DLD1 (cell line): ENCODE measurements around the gene DAAM2.

Experiments used
- in situ Hi-C: cut with HindIII; loops from 2 replicates; pipeline ENCODE4 v1.10.0; 2017; ENCODE audit warnings: low sequenced_read_pairs

The DAAM2 gene

DNA sequence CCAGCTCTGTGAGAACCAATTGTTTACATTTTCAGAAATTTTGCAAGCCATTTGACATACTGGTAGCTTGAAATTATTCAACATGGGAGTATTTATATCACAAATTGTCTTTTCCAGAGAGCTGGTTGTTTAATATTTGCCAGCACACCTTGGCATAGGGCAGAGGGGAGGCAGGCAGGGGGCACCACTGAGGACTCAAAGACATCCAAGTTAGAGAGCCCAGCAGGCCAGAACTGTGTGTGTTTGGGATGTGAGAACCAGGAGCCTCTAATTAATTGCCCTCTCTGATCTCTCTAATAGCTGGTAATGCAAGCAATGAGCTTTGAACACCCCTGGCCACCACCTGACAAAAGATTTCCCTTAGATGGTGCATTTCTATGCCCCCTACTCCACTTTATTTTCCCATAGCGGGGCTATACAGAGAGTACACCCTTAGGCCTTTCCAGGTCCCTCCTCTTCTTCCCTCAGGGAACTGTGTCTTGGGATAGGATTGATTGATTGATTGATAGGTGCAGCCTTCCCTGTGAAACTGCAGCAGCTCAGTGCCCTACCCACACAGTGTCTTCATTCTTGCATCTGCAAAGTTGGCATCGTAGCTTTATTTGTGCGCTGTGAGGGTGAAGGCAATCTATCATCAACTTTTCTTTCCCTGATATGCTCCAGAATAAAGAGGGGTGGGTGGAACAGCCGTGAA is 112.9 kb downstream of the DAAM2 start:
- in situ Hi-C loops: no loop called here

DNA sequence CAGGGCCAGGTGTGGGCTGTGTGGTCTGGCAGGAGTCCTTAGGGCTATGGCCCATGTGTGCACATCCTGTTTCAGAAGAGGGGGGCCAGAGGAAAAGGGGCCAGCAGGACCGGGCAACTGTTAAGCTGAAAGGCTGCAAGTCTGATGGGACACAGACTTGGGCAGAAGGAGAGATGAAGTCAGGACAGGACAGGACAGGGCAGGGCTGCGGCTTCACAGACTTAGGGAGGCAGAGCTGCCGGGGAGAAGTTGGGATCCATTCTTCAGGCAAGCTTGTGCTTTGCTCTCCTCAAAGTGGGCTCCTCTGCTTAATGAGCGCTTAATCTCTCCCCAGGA is 113.4 kb downstream of the DAAM2 start:
- in situ Hi-C loops: no loop called here

DNA sequence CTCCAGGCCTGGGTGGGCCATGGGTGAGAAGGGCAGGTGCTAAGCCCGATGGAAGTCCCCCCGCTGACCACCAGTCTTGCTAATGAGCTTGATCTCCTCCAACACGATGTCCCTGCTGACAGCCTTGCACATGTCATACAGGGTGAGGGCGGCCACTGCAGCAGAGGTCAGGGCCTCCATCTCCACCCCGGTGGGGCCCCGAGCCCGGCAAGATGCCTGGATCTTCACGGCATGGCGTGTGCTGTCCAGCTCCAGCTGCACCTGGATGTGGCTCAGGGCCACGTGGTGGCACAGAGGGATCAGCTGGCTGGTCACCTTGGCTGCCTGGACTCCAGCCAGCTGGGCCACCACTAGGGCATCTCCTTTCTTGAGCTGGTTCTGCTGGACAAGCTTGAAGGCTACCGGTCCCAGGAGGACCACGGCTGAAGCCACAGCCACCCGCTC is 114.2 kb downstream of the DAAM2 start:
- in situ Hi-C loops: no loop called here

DNA sequence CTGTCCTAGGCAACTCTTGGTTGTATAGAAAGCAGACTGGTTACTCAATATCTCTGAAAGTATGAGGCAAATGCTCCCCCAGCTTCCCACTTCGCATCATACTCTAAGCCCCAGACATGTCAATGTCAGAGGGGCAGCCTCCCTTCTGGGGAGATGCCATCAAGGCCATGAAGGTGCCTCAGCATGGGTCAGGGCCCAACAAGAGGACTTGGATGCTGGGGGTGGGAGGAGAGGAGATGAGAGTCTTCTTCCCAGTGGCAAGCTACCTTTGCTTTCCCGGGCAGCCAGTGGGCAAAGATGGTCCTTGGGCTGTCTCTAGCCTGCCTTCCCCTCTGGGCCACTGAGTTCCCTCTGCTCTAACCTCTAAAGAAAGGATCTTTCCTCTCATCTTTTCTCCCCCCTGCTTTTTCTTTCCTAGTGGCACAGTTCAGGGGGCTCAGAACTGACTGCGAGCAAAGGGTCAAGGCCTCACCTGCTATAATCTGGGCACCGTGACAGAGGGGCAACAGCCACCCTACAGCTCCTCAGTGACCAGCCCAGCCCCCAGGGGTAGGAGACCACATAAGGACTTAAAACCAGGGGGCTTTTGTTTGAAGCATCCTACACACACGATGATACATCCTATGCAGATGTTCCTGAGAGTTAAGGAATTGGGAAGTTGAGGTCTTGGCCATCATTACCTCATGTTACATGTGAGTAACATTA is 115.8 kb downstream of the DAAM2 start:
- in situ Hi-C loops: no loop called here

DNA sequence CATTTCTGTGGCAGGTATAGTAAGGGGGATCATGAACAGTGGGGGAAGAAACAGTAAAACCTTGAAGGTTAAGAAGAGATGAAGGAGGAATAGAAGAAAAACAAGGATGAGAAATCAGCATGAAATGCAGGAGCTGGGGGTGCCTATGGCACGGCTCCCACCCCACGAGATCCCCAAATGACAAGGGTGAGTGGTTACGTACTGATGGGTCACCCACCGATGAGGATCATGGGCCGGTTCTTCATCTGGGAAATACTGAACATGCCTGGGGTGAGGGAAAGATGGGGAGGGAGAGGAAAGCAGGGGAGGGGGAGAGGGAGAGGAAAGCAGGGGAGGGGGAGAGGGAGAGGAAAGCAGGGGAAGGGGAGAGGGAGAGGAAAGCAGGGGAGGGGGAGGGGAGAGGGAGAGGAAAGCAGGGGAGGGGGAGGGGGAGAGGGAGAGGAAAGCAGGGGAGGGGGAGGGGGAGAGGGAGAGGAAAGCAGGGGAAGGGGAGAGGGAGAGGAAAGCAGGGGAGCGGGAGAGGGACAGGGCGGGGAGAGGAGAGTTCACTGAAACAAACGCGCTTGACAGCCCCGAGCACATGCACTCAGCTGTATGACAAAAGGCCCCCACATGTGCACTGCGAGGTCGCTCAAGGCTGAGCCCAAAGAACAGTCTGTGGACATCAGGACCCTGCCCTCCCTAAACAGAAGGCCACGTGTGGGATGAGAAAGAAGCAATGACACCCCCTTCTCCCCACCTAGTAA is 116.8 kb downstream of the DAAM2 start:
- in situ Hi-C loops: no loop called here

DNA sequence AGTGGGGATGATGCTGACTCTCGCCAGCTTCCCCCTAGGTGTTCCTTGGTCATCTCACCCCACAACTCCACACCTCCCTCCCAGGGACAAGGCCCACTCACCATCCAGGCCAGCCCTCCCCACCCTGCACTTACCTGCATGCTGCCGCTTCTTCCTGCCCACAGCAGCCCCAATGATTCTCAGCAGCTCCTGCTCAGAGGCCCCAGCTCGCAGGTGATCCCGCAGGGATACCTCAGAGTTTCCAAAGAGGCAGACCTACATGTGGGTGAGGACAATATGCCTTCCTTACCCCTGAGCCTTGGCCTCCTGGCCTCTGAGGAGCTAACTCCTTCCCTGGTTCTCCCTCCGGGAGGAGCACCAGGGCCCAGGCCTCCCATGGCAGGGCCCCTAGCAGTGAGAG is 117.5 kb downstream of the DAAM2 start:
- in situ Hi-C loops: no loop called here

DNA sequence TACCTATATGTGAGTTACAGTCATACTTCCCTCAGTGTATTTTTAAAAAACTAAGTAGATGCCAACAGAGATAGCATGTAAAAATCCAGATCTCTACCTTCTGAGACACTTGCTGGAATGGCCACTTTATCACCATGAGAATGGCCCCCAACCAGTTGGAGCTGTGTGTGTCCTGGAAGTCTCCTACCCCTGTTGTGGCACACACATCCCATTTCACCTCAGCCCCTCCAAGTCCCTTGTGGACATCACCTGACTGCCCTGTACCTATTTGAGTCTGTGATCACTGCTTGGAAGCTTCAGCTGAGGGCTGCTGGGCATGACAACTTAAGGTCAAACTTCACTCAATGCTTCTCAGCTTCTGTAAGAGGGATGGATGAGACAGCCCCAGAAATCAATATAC is 118.0 kb downstream of the DAAM2 start:
- in situ Hi-C loops: no loop called here

DNA sequence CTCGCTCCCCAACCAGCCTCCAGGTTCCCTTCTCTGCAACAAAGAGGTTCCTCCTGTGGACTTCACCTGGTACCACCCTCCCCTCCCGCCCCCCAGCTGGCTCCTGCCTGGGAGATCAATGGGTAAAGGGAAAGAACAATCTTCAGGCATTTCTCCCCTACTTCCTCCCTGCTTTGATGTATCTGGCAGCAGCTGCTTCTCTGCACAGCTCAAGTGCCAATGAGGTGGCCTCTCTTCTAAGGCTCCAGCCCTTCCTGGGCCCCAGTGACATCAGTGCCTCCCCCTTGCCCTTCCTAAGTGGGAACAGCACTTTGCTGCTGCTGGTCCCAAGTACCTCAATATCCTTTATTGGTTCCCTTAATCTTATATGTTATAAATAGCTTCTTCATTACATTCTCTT is 118.6 kb downstream of the DAAM2 start:
- in situ Hi-C loops: no loop called here

DNA sequence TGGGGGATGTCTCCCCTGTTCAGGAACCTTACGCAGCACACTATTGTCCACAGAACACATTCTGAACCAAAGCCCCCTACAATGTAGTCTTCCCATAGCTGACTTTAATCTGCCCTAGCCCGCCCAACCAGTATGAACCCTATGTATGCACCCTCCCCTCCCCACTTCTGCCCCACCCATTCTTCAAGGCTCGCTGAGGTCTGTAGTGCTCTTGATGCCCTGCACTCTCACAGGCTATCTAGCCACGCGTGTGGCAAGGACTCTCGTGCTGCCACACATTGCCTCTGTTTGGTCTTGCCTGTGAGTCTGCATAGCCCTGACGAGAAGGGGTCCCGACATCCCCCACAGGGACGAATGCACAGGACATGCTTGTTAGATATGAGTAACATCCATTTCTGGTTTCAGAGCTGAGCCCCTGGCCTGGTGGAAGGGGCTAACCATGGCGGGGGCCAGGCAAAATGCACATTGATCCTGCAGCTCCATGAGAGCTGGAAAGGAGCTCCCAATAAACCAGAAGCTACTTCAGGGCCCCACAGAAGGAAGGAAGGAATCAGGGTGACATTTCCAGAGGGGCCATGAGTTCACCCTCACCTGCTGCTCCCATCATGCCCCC is 119.4 kb downstream of the DAAM2 start:
- in situ Hi-C loops: no loop called here

DNA sequence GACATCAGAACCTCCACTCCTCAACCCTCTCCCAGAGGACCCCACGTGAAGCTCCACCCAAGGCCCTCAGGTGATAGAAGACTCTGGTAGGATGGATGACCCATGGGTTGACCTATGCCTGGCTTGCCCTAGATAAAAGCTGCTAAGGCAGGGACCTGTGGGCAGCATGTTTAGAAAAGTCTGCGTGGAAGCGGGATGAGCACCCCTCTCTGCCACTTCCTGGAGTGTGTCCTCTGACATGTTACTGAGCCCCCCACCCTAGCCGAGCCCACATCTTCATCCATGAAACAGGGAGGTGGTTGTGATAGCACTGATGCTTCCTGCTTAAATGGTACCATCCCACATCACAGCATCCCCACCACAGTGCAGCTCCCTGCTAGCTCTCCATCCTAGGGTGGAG is 120.3 kb downstream of the DAAM2 start:
- in situ Hi-C loops: no loop called here

DNA sequence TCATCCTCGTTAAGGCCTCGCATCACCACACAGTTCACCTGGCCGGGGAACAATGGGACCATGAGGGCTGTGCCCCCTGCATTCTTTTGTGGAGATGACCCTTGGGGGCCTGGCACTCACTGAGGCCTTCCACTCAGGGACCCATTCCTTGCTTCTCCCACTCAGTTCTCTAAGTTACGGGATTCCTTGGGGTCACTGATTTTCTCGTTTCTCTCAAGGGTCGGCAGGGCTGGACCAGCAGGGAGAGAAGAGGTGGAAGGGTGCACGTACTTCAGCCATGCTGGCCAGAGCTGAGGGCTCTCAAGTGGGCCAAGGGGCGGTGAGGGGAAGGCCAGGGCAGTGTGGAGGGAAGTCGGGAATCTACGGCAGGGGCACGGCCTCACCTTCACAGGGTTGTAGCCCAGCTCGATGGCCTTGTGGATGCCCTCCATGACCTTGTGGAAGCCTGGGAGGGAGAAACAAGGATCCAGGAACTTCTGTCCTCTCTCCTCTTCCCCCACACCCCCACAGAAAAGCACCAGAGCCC is 121.3 kb downstream of the DAAM2 start:
- in situ Hi-C loops: no loop called here

DNA sequence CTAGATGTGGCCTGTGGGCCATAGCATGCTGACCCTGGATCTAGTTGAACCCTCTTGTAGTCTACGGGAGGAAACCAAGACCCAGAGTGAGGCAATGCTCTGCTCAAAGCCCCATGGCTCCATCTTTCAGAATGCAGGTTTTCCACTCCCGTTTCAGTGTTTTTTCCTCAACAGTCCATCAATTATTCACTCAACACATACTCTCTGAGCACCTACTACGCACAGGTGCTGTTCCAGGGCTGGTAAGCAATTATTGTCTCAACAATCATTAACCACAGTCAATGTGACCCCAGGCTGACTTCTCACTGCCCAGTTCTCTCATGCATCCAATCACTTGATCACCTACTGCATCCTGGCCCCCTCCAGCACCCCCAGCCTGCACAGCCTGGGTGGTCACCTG is 122.1 kb downstream of the DAAM2 start:
- in situ Hi-C loops: no loop called here

DNA sequence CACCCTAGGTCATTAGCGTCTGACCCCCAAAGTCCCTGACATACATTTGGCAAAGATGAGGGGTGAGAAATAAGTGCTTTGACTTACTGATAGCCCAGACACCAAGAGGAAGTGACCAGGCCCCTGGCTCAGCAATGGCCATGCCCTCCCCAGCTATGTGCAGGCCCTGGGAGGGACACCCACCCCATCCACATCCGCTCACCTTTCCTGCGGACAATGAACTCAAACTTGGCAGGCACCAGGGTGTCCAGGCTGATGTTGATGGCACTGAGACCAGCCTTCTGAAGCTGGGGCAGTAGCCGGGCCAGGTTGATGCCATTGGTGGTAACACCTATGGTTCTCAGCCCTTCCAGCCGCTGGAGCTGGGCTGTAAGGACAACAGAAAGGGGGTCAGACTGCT is 123.7 kb downstream of the DAAM2 start:
- in situ Hi-C loops: no loop called here

DNA sequence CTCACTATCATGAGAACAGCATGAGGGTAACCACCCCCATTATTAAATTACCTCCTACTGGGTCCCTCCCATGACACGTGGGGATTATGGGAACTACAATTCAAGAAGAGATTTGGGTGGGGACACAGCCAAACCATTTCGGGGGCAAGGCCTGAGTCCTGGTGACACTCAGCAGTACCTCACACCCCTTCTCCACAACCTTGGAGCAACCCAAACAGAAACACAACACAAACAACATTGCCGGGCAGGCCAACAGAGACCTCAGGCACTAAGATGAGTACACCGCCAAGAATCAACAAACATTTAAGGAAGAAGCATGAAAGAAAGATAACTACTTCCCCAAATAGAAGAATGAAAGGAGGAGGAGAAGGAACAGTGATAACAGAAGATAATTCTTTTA is 125.2 kb downstream of the DAAM2 start:
- in situ Hi-C loops: no loop called here

DNA sequence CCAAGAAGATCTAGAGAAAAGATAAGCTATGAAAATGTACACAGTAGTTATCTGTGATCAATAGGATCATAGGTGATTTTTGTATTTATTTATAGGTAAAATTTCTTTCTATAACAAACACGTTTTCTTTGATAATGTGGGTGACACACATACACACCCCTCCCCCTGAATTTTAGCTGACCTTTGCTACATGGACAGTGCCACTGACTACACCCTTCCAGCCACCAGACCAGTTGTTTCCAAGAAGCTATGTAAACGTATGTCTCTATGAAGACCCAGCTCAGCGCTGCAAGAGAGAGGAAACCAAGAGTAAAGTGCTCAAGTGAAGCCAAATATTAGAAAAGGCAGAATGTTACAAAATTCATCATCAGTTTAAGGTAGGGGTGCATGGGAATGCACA is 125.8 kb downstream of the DAAM2 start:
- in situ Hi-C loops: no loop called here

DNA sequence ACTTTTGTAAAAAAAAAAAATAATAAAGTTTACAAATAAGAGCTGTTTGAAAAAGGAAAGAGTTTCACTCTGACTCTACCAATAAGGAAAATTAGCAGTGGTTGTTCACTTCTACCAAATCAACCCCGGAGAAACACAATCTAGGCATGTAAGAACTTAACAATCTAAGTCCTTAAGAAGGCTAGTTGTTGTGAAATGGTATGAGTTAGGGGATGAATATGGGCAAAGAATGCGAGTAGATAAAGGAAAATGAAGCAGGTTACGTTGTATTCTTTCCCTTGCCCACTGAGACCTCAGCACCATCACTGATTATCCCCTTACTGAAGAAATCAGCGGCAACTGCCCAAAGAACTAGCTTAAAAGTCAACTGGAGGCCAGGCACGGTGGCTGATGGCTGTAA is 126.7 kb downstream of the DAAM2 start:
- in situ Hi-C loops: no loop called here

DNA sequence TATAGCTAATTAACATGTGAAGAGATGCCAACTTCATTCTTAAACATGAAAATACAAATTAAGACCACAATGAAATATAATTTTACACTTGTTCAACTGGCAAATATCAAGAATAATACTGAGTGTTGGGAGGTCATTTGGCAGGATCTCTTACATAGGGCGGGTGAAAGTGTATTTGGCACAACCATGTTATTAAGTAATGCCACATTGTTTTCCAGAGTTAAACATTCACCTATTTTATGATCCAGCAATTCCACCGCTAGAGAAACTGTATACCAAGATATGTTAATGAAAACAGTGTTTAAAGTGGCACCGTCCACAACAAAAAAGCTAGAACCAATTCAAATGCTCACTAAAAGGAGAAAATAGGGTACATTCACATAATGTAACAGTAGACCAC is 128.0 kb downstream of the DAAM2 start:
- in situ Hi-C loops: no loop called here

DNA sequence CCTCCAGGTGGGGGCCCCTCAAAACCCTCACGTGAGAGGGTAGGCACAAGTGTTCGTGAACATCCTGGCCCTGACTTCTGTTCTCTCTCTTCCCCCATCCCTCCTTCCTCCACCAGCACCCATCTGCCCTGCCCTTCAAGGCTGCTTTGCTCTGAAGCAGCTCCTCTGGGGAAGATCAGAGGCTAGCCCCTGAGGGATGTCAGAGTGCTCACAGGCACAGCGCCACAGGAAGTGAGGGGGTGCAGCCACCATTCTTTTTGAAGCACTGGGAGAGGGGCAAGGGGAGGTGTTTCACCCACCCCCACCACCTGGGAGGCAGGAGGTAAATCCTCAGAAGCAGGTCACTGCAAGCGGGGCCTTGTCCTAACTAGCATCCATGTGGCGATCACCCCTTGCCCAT is 130.6 kb downstream of the DAAM2 start:
- in situ Hi-C loops: no loop called here

DNA sequence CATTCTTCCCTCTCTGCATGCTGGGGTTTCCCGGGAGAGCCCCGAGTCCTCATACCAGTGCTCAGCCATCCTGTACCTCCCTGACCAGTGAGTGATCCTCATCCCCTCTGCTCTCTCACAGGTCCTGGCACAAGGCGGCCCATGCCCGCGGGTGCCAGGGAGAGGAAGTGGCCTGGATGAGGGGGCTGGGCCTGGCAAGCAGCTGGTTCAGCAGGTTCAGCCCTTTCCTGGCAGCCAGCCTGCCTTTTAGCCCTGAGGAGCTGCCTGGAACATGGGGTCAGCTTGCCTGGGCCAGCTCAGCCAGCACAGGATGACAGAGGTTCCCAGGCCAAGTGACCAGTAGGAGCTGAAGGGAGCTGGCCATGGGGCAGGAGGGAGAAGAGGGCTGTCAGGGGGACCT is 131.2 kb downstream of the DAAM2 start:
- in situ Hi-C loops: no loop called here

DNA sequence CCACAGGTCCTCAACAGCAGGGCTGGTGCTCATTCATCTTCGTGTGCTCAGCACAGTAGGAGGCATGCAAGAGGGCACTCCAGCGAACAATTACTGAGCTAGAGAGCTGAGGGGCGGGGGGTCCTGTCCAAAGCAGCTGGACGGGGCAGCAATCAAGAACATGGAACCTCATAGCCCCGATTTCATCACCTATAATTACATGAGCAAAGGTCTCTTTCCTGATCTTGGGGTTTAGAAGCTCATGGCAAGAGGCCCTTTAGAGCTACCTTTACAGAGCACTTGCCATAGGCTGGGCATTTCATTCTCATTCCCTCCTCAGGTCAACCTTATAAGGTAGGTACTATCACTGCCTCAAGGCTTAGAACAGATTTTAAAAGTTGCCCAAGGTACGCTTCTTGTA is 131.7 kb downstream of the DAAM2 start:
- in situ Hi-C loops: no loop called here

DNA sequence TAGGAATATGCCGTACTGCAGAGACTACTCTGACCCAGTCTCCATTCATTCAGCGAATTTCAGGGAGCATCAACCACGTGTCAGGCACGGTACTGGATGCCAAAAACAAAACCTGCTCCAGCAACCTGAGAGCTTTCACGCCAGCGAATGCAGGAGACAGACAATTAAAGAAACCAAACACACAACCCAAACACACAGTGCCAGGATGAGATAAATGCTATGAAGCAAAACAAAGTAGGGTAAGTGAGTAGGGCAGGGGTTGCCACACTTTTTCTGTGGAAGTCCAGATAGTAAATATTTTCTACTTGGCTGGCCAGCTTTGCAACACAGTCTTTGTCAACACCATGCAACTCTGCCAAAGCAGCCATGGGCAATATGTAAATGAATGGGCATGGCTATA is 132.1 kb downstream of the DAAM2 start:
- in situ Hi-C loops: no loop called here
